GM18907 (cell line): ENCODE data around the gene PRSS23.
"Not testable (repeated sequence)": the region's sequence is repeated elsewhere in the genome, so short reads cannot be mapped to it uniquely, and the experiment has no call there.

ENCODE experiments used
- ATAC-seq: cut with Tn5 transposase; IDR thresholded peaks from one replicate; pipeline ENCODE4 v1.9.1; 2021; ENCODE audit warnings: mild to moderate bottlenecking, moderate library complexity; ENCODE audit not compliant: unreplicated experiment

PRSS23 gene, protein sequence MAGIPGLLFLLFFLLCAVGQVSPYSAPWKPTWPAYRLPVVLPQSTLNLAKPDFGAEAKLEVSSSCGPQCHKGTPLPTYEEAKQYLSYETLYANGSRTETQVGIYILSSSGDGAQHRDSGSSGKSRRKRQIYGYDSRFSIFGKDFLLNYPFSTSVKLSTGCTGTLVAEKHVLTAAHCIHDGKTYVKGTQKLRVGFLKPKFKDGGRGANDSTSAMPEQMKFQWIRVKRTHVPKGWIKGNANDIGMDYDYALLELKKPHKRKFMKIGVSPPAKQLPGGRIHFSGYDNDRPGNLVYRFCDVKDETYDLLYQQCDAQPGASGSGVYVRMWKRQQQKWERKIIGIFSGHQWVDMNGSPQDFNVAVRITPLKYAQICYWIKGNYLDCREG

DNA sequence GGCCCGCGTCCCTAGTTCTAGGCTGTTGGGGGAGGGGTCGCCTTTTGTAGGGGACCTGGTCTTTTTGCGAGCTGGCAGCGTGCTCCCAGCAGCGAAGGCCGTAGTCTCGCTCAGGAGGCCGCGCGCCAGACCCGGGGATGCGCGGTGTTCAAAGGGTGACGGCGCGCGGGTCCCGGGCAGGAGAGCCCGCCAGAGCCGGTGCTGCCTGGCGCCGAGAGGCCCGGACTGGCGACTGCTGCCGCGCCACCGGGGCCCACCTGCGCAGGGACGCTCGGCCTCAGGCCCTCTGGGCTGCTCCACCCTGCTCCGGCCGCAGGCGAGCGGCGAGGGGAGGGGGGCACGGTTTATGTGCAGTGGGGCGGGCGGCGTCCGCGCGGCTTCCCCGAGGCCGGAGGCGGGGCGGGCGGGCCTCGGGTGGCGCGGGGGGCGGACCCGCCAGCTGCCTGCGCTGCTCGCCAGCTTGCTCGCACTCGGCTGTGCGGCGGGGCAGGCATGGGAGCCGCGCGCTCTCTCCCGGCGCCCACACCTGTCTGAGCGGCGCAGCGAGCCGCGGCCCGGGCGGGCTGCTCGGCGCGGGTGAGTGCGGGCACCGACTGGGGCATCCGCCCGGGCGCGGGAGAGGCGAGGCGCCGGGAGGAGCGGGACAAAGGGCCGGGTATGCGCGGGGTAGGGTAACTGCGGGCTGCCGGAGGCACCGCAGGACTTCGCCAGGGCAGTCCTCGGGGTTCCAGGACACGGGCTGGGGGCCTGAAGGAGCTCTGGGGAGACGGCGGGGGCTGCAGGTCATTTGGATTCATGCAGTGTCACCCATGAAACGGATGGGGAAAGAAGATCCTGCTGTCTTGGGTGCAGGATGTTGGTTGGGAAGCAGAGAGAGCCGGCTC is at the start of gene PRSS23:
TSS of gene PRSS23 (plus strand) at position 467 of the 884 bp plus-strand sequence. CDS start 7,102 bp downstream, outside the sequence.
- ATAC-seq = peak; percentile 68

DNA sequence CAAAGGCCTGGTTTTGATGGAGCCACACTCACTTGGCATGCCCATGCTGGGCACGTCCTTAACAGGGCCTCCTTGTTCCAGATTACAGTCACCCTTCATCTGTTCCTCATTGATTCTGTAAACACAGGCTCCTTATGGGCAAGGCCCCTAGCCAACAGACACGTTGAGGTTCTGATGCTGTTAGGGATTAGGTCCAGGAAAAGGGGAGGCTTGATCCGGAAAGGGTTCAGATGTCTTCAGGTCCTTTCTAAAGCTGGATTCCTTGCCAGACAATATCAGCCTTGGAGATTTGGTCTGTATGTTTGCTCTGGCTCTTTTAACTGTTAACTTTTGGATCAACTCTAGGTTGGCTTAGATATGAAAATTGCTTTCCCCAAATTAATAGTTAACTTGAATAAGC is 46.9 kb upstream of the PRSS23 start:
- no peak for ATAC-seq

DNA sequence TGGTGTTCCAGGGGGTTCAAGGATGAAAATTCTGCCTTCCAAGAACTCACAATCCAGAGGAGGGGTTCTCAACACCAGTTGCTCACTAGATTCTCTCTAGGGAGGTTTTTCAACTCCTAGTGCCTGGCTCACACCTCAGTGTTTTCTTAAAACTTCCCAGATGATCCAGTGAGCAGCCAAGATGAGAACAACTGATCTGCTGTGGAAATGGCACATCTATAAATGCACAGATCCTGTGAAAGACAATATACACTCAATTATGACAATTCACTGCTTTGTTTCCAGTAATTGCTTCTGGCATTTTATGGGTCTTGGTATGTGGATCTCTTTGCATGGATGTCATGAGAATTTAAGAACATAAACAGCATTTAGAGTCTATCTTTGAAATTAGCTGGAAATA is 45.2 kb upstream of the PRSS23 start:
- no peak for ATAC-seq

DNA sequence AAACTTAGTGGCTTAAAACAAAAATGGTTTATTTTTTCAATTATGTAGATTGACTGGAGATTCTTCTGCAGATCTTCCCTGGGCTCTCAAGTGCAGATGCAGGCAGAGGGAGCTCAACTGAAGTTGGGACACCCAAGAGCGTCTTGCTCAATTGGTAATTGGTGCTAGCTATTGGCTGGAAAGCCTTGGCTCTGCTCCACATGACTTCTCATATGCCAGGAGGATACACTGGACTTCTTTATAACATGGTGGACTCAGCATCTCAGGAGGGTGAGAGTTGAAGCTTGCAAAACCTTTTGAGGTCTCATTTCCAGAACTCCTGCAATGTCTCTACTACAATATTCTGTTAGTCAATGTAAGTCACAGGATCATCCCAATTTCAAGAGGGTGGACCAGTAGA is 42.2 kb upstream of the PRSS23 start:
- ATAC-seq = no peak

DNA sequence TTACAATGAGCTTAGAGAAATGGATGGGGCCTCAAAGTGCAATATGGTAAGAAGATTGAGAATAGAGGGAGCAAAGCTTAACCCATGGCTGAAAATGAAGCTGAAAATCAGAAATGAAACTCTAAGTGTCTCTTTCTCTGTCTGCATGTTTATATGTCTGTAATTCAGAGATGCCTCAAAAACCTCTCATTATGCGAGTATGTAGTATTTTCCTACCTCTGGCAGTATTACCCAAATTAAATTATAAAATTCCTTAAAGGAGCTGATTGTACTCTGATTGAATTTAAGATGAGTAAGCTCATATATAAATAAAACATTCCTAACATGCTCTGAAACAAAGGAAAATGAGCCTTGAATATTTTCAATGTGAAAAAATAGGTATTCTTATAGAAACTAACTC is 39.8 kb upstream of the PRSS23 start:
- no peak for ATAC-seq

DNA sequence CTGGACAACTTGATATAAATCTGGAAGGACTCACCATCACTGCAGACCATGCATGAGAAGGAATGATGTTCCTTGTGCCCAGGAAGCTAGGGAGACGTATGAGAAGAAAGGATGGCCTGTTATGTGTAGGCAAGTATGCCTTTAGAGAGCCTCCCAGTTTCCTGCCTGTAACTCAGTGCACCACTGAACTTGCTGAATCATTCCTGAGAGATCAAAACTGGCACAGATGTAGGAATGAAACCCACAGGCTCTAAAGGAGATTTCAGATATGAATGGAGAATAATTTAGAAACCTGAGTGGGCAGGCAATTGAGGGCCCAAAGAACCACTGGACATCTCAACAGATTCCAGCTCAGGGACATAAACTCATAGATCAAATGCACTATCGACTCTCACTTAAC is 38.4 kb upstream of the PRSS23 start:
- no peak for ATAC-seq

DNA sequence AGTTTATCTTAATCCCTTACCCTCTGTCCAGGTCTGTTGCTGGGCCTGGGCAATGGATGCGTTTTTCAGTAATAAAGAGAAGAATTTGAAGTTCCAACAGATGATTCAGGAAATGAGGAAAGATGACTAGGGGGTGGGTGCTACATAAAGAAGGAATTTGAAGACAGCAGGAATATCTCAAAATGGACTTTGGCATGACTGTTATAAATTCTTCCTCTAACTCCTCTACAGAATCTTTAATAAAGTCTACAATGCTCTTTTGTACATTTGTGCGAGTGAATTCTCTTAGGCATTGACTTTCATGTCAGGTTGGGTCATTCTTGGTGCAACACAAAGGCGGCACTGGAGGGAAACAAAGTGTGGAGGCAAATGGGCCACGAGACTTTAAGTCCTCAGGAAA is 35.1 kb upstream of the PRSS23 start:
- ATAC-seq = no peak

DNA sequence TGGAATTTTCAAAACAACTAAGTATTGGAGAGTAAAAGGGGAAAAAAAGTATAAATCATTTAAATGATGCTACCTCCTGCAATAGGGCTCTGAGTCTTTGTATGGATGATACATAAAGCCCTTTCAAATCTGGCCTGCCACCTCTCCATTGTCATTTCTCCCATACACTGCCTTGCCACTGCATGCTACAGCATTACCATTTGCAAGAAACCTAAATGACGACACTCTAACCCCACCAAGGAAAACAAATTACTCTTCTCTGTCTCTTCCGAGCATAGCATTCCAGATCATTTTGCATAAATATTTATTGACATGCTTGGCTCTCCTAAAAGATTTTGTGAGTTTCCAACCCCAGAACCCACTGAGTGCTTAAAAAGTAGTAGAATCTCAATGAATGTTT is 34.5 kb upstream of the PRSS23 start:
- ATAC-seq = no peak

DNA sequence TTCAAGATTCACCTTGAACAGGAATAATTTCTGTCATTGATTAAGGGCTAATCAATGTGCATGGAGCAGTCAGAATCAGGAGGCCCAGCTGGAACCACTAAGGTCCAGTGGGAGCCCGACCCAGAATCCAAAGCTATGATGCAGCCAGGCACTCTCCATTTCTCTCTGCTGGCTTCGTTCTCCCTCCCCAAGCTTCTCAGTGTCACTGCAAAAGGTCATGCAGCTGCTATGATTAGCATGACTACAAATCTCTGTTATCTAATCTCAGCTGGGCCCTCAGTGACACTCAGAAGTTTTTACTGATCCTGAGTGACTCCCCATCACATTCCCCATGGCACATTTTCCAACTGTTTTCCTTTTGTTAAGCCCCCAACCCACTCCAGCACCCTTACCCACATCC is 31.1 kb upstream of the PRSS23 start:
- no peak for ATAC-seq

DNA sequence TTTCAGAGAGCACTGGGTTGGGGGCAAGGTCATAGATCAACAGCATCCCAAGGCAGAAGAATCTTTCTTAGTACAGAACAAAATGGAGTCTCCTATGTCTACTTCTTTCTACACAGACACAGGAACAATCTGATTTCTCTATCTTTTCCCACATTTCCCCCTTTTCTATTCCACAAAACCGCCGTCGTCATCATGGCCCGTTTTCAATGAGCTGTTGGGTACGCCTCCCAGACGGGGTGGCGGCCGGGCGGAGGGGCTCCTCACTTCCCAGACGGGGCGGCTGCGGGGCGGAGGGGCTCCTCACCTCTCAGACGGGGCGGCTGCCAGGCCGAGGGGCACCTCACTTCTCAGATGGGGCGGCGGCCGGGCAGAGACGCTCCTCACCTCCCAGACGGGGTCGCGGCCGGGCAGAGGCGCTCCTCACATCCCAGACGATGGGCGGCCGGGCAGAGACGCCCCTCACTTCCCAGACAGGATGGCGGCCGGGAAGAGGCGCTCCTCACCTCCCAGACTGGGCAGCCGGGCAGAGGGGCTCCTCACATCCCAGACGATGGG is 29.8 kb upstream of the PRSS23 start:
- ATAC-seq = not testable (repeated sequence)

DNA sequence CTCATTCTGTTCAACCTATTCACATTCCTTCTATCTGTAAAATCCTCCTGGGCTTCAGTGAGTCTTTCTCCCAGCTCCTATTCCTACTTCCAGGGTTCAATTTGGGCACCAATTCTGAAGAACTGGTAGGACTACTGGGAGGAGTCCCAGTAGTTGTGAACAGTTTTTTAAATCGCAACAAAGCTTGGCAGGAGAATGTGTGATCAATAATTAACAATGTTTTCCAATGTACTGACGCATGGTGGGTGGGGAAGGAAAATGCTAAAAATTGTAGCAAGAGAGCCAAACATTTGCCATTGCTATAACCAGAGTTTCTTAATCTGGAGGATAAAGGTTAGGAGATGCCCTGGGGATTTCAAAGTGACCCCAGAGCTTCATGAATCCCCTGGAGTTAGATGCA is 27.3 kb upstream of the PRSS23 start:
- no peak for ATAC-seq

DNA sequence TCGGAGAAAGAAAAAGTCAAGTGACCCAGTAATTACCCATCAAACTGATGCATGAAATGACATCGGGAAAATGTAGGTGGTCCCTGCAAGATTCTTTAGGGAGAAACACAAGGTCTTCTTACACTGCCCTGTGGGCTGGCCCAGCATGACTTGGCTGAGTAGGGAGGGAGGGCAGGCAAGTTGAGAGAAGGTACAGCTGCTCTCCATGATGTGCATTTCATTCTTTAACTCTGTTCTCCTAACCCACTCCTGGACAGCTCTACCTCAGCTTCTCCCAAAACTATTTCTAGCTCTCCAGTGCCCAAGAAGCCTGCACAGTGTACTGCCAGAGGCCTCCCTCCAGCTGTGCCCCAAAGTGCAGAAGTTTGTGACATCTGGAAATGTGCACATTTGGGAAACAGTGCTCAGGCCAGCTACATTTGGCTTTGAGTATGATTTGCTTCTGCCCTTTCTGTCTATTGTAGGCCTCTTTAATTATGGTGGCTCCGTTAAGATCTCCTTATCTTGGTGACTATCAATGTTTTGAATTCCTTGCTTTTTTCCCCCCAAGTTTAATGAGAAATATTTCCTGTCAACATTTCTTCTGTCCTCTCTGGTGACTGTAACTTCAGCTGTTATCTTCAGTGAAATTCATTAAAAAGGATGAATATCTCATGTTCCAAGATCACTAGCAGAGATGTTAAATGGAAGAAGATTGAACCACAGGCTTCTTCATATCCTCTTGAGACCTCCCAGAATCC is 26.7 kb upstream of the PRSS23 start:
- no peak for ATAC-seq

DNA sequence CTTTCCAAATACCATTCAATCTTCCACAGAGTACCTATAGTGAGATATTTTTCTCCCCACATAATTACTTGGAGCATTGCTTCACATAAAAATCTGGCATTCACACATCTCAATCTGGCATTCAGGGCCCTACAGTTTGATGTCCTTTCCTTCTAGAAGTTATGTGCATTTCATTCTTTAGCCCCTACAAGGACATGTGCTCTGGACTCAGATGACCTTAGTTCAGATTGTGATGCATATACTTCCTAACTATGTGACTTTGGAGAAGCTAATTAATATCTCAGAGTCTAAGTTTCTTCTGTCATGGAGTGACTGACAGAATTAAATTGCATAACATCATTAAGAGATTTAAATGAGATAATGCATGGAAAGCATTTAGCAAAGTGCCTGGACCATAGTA is 25.9 kb upstream of the PRSS23 start:
- no peak for ATAC-seq

DNA sequence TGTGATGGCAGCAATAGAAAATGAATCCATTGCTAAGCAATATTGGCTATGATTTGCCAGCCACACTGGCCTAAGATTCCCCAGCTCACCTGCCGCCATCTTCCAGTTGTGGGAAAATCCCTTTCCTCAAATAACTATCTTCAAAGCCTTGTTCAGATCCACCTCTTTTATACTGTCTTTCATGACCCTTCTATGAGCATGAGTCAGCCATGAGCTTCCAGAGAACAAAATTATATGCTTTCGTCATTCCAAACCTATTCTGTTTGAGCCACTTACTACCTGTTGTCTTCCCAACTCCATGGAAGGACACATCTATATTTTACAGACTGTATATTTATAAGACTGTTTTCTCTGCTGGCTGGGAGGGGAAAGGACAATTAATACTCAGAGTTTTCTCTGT is 25.0 kb upstream of the PRSS23 start:
- ATAC-seq = no peak

DNA sequence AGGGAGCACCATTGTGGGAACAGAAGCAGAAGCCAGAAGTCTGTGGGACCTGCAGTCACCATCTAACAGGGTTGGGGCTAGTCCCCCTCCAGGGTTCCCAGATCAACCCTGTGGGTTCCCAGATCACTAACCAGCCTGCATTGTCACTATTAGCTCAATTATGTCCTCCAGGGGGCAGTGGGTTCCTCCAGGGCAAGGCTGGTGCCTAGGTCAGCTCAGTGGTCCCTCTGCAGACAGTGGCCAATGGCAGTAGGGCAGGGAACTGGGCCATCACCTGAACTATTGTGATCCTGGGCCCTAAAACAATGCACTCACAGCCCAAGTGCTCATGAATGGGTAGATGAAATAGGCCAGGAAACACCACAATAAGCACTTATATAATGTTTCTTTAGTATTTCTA is 18.8 kb upstream of the PRSS23 start:
- ATAC-seq = no peak

DNA sequence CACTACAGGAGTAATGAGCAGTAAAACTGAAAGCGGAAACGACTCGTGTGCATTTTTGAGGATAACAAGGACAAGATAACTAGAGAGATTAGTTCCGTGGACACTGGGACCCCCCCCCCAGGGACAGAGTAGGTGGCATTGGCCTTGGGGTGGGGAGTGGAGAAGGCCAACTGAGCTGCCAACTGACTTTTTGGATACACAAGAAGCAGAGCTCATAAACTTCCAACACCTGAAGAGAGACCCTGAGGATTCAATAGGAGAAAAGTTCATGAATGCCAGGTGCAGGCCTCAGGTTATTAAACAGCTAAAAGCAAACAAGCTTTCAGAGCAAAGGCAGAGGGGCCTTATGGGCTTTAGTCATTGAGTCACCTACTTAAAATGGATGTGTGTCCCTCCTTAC is 17.6 kb upstream of the PRSS23 start:
- no peak for ATAC-seq

DNA sequence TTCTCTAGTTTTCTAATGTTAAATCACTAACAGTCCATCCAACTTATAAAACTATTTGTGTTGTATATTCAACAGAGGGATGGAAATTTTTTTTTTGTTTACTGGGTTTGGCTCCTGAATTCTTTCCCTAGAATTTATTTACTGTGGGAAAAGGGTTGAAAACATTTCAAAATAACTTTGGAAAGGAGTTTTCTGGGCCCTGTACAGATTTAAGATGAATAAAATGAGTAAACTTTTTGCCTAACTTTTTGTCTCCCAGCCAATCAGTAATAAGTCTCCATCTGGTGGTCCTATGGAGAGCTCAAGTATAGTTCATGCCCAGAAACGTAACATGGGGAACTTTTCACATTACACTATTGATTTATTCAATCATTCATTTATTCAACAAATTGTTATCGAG is 16.7 kb upstream of the PRSS23 start:
- no peak for ATAC-seq

DNA sequence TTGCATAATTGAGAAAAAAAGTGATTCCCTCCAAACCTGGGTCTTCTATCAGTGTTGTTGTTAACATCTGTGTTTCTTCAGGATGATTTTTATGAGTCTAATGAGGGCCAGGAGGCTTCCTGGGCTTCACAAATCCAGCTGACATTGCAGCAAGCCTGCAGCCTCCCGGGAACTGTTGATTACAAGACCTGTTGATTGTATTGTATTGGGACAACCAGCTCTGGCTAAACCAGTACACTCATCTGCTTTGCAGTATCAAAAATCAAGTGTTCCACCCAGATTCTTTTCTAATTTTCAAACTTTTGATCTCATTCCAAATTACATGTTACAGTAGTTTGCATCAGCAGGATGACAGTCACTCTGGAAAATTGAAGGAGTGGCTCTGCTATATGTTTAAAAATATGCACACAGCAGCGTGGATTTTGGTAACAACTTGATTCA is 16.1 kb upstream of the PRSS23 start:
- ATAC-seq = no peak

DNA sequence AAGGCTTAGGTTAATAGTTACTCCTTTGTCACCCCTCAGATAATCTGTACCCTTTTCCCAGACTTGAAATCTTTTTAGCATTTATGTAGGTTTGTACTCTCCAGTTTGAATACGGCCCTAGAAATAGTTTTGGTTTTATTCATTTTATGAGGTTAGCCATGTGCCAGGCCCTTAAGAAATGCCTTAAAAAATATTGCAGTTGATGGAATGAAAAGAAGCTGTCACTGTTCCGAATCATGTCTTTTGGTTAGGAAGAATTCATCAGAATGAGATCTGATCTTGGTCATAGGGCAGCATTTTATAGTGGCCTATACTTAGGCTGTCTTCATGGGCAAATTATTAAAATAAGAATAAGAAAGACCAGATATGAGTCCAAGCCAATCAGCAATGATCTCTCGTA is 14.8 kb upstream of the PRSS23 start:
- ATAC-seq = no peak

DNA sequence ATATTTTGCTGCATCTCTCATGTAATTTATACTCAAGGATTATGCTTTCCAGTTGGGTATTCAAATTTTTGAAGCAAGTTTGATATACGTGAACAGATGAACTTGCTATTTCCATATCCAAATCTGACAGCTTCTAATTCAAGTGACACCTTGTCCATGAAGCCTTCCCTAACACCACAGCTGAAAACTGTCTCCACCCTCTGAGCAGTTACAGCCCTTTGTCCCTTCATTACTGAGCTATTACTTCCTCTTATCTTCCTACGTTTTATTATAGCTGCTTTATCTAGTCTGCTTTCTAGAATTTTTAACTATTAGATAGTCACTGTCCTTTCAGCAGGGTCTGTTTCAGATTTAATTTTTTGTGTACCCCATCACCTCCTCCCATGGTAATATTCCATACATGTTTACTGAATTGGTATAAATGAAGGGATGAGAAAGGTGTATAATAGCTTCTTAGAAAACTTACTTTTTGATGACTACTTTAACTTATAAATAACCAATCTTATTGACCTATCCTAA is 13.3 kb upstream of the PRSS23 start:
- no peak for ATAC-seq

DNA sequence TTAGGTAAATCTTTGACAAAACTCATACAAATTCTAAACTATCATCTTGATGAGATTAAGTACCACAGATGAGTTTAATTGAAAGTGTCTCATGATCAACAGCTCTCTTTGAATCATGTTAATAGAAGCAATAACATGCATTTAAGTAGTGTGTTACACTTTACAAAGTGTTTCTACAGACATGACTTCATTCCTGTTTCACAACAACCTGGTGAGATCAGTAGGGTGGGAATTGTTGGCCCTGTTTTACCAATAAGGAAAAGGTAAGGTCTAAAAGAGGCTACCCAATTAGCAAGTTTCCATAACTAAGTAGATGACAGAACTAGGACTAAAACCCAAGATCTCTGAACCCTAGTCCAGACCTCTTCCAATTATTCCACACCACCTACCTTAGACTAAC is 12.7 kb upstream of the PRSS23 start:
- ATAC-seq = no peak
